GM12878 (cell line): ENCODE data around the gene ZNF445. TPM values are rescaled to one million over a fixed set of nuclear protein-coding genes. Genes with fewer than 3 reads are reported as not detected.

Experiments used
- ATAC-seq: fragments of 200-7000 bp; cut with Tn5 transposase; 3 replicates; pipeline ENCODE4 v1.9.1; 2020; ENCODE audit warnings: mild to moderate bottlenecking, moderate library complexity
- BruUV-seq: library from RNA; stranded (reverse); fragments of 400-500 nt; replicated peaks from 2 replicates; lab custom pipeline; 2021; lab: Mats Ljungman, UMichigan
- CTCF ChIA-PET: fragments of 300-600 bp; sonication (Branson Sonifier 250); formaldehyde crosslinking; extraction: SDS; loops from one replicate; lab custom pipeline; 2021; ENCODE audit warnings: inconsistent platforms; lab: Yijun Ruan, JAX
- POLR2A ChIA-PET: fragments of 350-600 bp; formaldehyde crosslinking; extraction: SDS; loops from one replicate; lab custom pipeline; 2021; ENCODE audit warnings: inconsistent platforms; lab: Charles Lee
- RAD21 ChIA-PET: fragments of 300-600 bp; sonication (Branson Sonifier 250); formaldehyde crosslinking; loops from one replicate; lab custom pipeline; 2023; ENCODE audit warnings: antibody characterized with exemption; ENCODE audit not compliant: unreplicated experiment; lab: Charles Lee
- SMC1A ChIA-PET: fragments of 300-600 bp; sonication (Branson Sonifier 250); formaldehyde crosslinking; loops from one replicate; lab custom pipeline; 2023; ENCODE audit not compliant: unreplicated experiment, uncharacterized antibody; lab: Charles Lee
- DNase-seq: peaks from one replicate; pipeline ENCODE4 v3.0.0-alpha.2; 2011; ENCODE audit warnings: low read depth, low spot score
- FAIRE-seq: peaks from 3 replicates; lab custom pipeline; 2011; peaks lifted over from hg19 to GRCh38; lab: Jason Lieb, UNC
- H2AFZ ChIP-seq: 2 replicates; pipeline ENCODE4 v1.6.0; 2011; ENCODE audit warnings: low read depth, low read length, control low read depth; ENCODE audit not compliant: control insufficient read depth
- H3K27ac ChIP-seq: 2 replicates; pipeline ENCODE4 v1.5.1; 2011; ENCODE audit warnings: control low read depth; ENCODE audit not compliant: control insufficient read depth, insufficient read depth
- H3K27me3 ChIP-seq, 2 experiments: replicated peaks in 1 of 2; 2 replicates each; pipeline versions ENCODE4 v1.6.0 to v1.6.1; 2011; ENCODE audit warnings: low read length in 1 of 2; ENCODE audit not compliant: control insufficient read depth in 2 of 2, insufficient read depth in 2 of 2
- H3K36me3 ChIP-seq, 2 experiments: 2 replicates each; pipeline ENCODE4 v1.5.1; 2011; ENCODE audit warnings: low read length in 1 of 2; ENCODE audit not compliant: control insufficient read depth in 2 of 2, insufficient read depth in 2 of 2
- H3K4me1 ChIP-seq: 2 replicates; pipeline ENCODE4 v1.6.1; 2011; ENCODE audit warnings: mild to moderate bottlenecking, low read length, moderate library complexity, mixed read lengths; ENCODE audit not compliant: control insufficient read depth, insufficient read depth
- H3K4me2 ChIP-seq: 2 replicates; pipeline ENCODE4 v1.6.0; 2011; ENCODE audit warnings: control low read depth; ENCODE audit not compliant: control insufficient read depth, insufficient read depth
- H3K4me3 ChIP-seq: fragments of 200-600 bp; sonication (generic); 2 replicates; pipeline ENCODE4 v1.5.1; 2016
- H3K79me2 ChIP-seq: 2 replicates; pipeline ENCODE4 v1.6.0; 2011; ENCODE audit warnings: low read length; ENCODE audit not compliant: control insufficient read depth, insufficient read depth
- H3K9ac ChIP-seq: 2 replicates; pipeline ENCODE4 v1.8.0; 2011; ENCODE audit warnings: low read length, control low read depth, mixed read lengths; ENCODE audit not compliant: control insufficient read depth, insufficient read depth
- H3K9me3 ChIP-seq: replicated peaks from 3 replicates; pipeline ENCODE4 v1.5.1; 2011; ENCODE audit warnings: mild to moderate bottlenecking, low read length; ENCODE audit not compliant: control insufficient read depth, insufficient read depth
- H4K20me1 ChIP-seq: 2 replicates; pipeline ENCODE4 v1.6.0; 2011; ENCODE audit not compliant: control insufficient read depth, insufficient read depth
- BACH1 ChIP-seq: fragments of 450-650 bp; IDR thresholded peaks from 2 replicates; pipeline ENCODE4 v1.6.1; 2017; ENCODE audit warnings: mild to moderate bottlenecking, borderline replicate concordance
- CBX3 ChIP-seq: fragments of 200-600 bp; sonication (generic); IDR thresholded peaks from 2 replicates; pipeline ENCODE4 v1.6.1; 2016; ENCODE audit warnings: low read depth, borderline replicate concordance
- CEBPB ChIP-seq, 2 experiments: fragments of 150-350 bp in 1 of 2; IDR thresholded peaks; 2 replicates each; pipeline ENCODE4 v1.6.1; 2012 to 2014; ENCODE audit warnings: low read depth in 2 of 2, low read length in 2 of 2, borderline replicate concordance in 1 of 2, inconsistent platforms in 1 of 2
- CHD2 ChIP-seq: IDR thresholded peaks from 2 replicates; pipeline ENCODE4 v1.6.1; 2011; ENCODE audit warnings: low read depth, low read length, improper control_type of control experiment, borderline replicate concordance
- DPF2 ChIP-seq: fragments of 450-650 bp; IDR thresholded peaks from 2 replicates; pipeline ENCODE4 v1.6.1; 2017; ENCODE audit warnings: mild to moderate bottlenecking
- ETV6 ChIP-seq, 2 experiments: fragments of 450-650 bp in 1 of 2; IDR thresholded peaks in 1 of 2; conservative IDR thresholded peaks in 1 of 2; 2 replicates each; pipeline ENCODE4 v1.6.1; 2014; ENCODE audit warnings: antibody characterized with exemption in 1 of 2, borderline replicate concordance in 1 of 2, low read depth in 1 of 2, mild to moderate bottlenecking in 1 of 2, moderate library complexity in 1 of 2
- JUNB ChIP-seq: IDR thresholded peaks from 2 replicates; pipeline ENCODE4 v1.6.1; 2016; ENCODE audit warnings: antibody characterized with exemption, mild to moderate bottlenecking
- LARP7 ChIP-seq: fragments of 450-650 bp; IDR thresholded peaks from 2 replicates; pipeline ENCODE4 v1.6.1; 2017; ENCODE audit warnings: mild to moderate bottlenecking
- NFYB ChIP-seq: IDR thresholded peaks from 2 replicates; pipeline ENCODE4 v1.6.1; 2011; ENCODE audit warnings: low read depth, mild to moderate bottlenecking, low read length, improper control_type of control experiment, moderate library complexity; ENCODE audit not compliant: insufficient read depth
- RAD21 ChIP-seq: IDR thresholded peaks from 2 replicates; pipeline ENCODE4 v1.6.1; 2011; ENCODE audit warnings: mild to moderate bottlenecking, low read depth, low read length, moderate library complexity; ENCODE audit not compliant: insufficient read depth
- YY1 ChIP-seq: IDR thresholded peaks from 2 replicates; pipeline ENCODE4 v1.6.1; 2011; ENCODE audit warnings: low read depth, mild to moderate bottlenecking, low read length
- WGBS: methylation state at CpG from one replicate; pipeline ENCODE4 v1.1.6; 2016; ENCODE audit warnings: low lambda C conversion rate; ENCODE audit not compliant: insufficient replicate concordance, insufficient coverage; ENCODE audit errors: missing lambda C conversion rate; 5-methylcytosine and 5-hydroxymethylcytosine counted together
- in situ Hi-C: fragments of 300-500 bp; cut with MboI; formaldehyde crosslinking; loops from 9 replicates; pipeline ENCODE4 v1.14.3; 2018; ENCODE audit warnings: mixed read lengths
- intact Hi-C: fragments of 100-400 bp; cut with micrococcal nuclease; formaldehyde crosslinking; loops from one replicate; pipeline ENCODE4 v1.14.2; 2022; ENCODE audit not compliant: unreplicated experiment
- polyA plus RNA-seq, 11 experiments: library from polyadenylated mRNA; depleted of rRNA in 4 of 11; unstranded in 6 of 11; stranded (reverse) in 5 of 11; fragments of >200 nt; fragmentation: Nextera tagmentation in 4 of 11; fragmentation: Illumina TruSeq in 1 of 11; extraction: Ambion mirVana in 4 of 11; extraction: Trizol in 1 of 11; gene quantifications; 1 replicate in 1 of 11; 2 replicates in 10 of 11; pipeline versions ENCODE4 v1.2.1 to v1.2.3, GENCODE V29; 2011 to 2016; ENCODE audit warnings: inconsistent platforms in 2 of 11, missing spikeins in 2 of 11, low read depth in 1 of 11
- total RNA-seq, 4 experiments: library from RNA; depleted of rRNA in 3 of 4; stranded (reverse); fragments of >200 nt in 3 of 4; fragmentation: Illumina TruSeq in 1 of 4; extraction: Trizol in 1 of 4; gene quantifications; 2 replicates each; pipeline versions ENCODE4 v1.2.1 to v1.2.3, GENCODE V29; 2013 to 2021
- TF ChIP-seq, protein P1 (sequence below): fragments of 450-650 bp; IDR thresholded peaks from 2 replicates; pipeline ENCODE4 v1.6.1; 2014; ENCODE audit warnings: mild to moderate bottlenecking

ZNF445 gene
- total and polyA plus RNA-seq, 10 of the 15 experiments (the other 5 are each of a cell fraction or from before 2014, with no cell fraction given): 0.80 to 14.4 (median 5.6) TPM

DNA sequence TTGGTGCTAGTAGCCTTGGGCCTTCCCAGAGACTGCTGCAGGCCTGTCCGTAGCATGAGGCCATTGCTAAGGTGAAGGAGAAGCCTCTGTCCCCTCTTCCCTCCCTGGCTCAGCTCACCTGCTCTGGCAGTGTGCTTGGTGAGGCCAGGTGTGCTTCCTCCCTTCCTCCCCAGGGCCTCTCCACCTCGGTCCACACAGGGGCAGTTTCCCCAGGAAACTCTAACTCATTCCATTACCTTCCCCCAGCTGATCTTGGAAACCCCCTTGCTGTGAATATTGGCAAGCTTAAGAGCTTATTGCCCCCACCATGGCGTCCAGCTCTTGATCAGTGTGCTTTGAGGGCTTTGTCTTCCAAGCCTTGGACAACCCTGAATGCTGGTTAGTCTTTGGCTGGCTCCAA is 52.7 kb downstream of the ZNF445 start:
- DNase-seq (no peak), ATAC-seq (peak; percentile 78), FAIRE-seq (no peak)
- intact Hi-C loops: no loop called here
- Histone ChIP-seq H2AFZ (peak overlapping the region; percentile 9; the same call in 1 of the 2 replicates), H3K9ac (no peak overlapping the region), H3K4me3 (no peak overlapping the region), H3K27ac (no peak overlapping the region), H3K79me2 (no peaks in the 10 kb centered on the region), H3K4me2 (0 out of 2 replicates have a peak overlapping the region, but pooled peaks have one; percentile 17), H3K4me1 (no peaks in the 10 kb centered on the region), H3K27me3 (no peaks in the 10 kb centered on the region), H4K20me1 (no peaks in the 10 kb centered on the region), H3K9me3 (no peaks in the 10 kb centered on the region), H3K36me3 (no peaks in the 10 kb centered on the region)
- no TSS peak for BruUV-seq
- ChIA-PET RAD21 (interaction anchor here (1.1 to 3.3 kb wide), 2 partner anchors 15 to 61 kb away, joined by 4 to 20 read pairs; no protein-coding TSS in a partner anchor), SMC1A (interaction anchor here (0.6 to 1.8 kb wide), 5 partner anchors 15 to 845 kb away, joined by 3 to 8 read pairs (median 3); no protein-coding TSS in a partner anchor), POLR2A (interaction anchor here (0.9 to 1.4 kb wide), 2 partner anchors 15 to 61 kb away, joined by 4 to 6 read pairs; no protein-coding TSS in a partner anchor), CTCF (no interaction called here)
- in situ Hi-C loops: no loop called here
- 12% methylated on average over 3 of the region's 3 CpGs for WGBS
- TF ChIP-seq CHD2 (no peak), LARP7 (no peak), BACH1 (no peak), YY1 (peak; percentile 51; the same call in 1 of the 2 replicates), CEBPB (IDR thresholded peaks at IDR 0.05; ENCODE audit: borderline replicate concordance in 1 of 2, low read depth in 2 of 2, low read length in 2 of 2) (no peak), DPF2 (no peak), JUNB (peak; percentile 39), ETV6 (conservative IDR thresholded peaks at IDR 0.05 in 1 of 2, IDR thresholded peaks at IDR 0.05 in 1 of 2; ENCODE audit: borderline replicate concordance in 1 of 2, low read depth in 1 of 2) (peak in 1 of 2 experiments; percentile 36; a peak in 1 of 4 replicates), CBX3 (no peak), RAD21 (0 out of 2 replicates have a peak, but pooled peaks have one; percentile 6), NFYB (no peak)
- TF ChIP-seq, protein P1, sequence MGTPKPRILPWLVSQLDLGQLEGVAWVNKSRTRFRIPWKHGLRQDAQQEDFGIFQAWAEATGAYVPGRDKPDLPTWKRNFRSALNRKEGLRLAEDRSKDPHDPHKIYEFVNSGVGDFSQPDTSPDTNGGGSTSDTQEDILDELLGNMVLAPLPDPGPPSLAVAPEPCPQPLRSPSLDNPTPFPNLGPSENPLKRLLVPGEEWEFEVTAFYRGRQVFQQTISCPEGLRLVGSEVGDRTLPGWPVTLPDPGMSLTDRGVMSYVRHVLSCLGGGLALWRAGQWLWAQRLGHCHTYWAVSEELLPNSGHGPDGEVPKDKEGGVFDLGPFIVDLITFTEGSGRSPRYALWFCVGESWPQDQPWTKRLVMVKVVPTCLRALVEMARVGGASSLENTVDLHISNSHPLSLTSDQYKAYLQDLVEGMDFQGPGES: no peak
